ENCODE data around the gene ARL15.

The ARL15 gene

GRCh38 chr5:54212331-54212730, 98.0 kb downstream of the ARL15 start:
- no peak overlapping the region for H3K9ac ChIP-seq (ENCODE audit: low read length)
- peaks cover 6 to 20% of the 10 kb centered on the region in 2 experiments for H3K4me1 ChIP-seq (ENCODE audit: control insufficient read depth in 1 of 2, insufficient read depth in 2 of 2, low read length in 2 of 2)
- H3K27ac ChIP-seq (ENCODE audit: low read depth, low read length), result peak overlapping the region; percentile 61
- no peak overlapping the region for H4K91ac ChIP-seq (ENCODE audit: low read depth, low read length)
- peaks cover 16% of the 10 kb centered on the region for H3K79me1 ChIP-seq (ENCODE audit: low read length)
- H4K12ac ChIP-seq (ENCODE audit: low read depth, low read length), result no peak overlapping the region
- H2BK120ac ChIP-seq (ENCODE audit: insufficient read depth, low read length, poor library complexity), result no peak overlapping the region
- H3K27me3 ChIP-seq (ENCODE audit: insufficient read depth, low read length), result no peaks in the 10 kb centered on the region
- no peak overlapping the region for H3K23ac ChIP-seq (ENCODE audit: low read length)
- no peak overlapping the region for H2AFZ ChIP-seq (ENCODE audit: insufficient read depth, low read length, poor library complexity)
- WGBS (ENCODE audit: extremely low coverage, insufficient coverage, insufficient read length), result no CpG with 5 or more reads among the region's 1 CpG
- no peak overlapping the region for H2BK12ac ChIP-seq (ENCODE audit: low read length)
- no peak overlapping the region for H3K4ac ChIP-seq (ENCODE audit: low read depth, low read length)
- no peaks in the 10 kb centered on the region for H3K79me2 ChIP-seq (ENCODE audit: control insufficient read depth, insufficient read depth, low read length, poor library complexity)
- no peaks in the 10 kb centered on the region for H3K36me3 ChIP-seq (ENCODE audit: control insufficient read depth in 1 of 2, insufficient read depth in 2 of 2, low read length in 2 of 2)
- H4K8ac ChIP-seq (ENCODE audit: low read depth, low read length), result no peak overlapping the region
- no peak overlapping the region for H3K4me2 ChIP-seq (ENCODE audit: low read length)
- no peak overlapping the region for H2AK5ac ChIP-seq (ENCODE audit: low read length)
- no peak overlapping the region for H3K4me3 ChIP-seq (ENCODE audit: low read depth, low read length)
- H2BK5ac ChIP-seq (ENCODE audit: low read depth, low read length, poor library complexity), result no peak overlapping the region
- H3K18ac ChIP-seq (ENCODE audit: low read length), result no peak overlapping the region
- H3K14ac ChIP-seq (ENCODE audit: low read length), result no peak overlapping the region
- peak in 1 of 2 donors; percentile 23 for DNase-seq
- H3K9me3 ChIP-seq (ENCODE audit: insufficient read depth, low read depth, low read length), result no peaks in the 10 kb centered on the region

GRCh38 chr5:54211912-54212311, 98.5 kb downstream of the ARL15 start:
- H4K12ac ChIP-seq (ENCODE audit: low read depth, low read length), result no peak overlapping the region
- no peaks in the 10 kb centered on the region for H3K36me3 ChIP-seq (ENCODE audit: control insufficient read depth in 1 of 2, insufficient read depth in 2 of 2, low read length in 2 of 2)
- no peaks in the 10 kb centered on the region for H3K79me2 ChIP-seq (ENCODE audit: control insufficient read depth, insufficient read depth, low read length, poor library complexity)
- WGBS (ENCODE audit: extremely low coverage, insufficient coverage, insufficient read length), result no CpG with 5 or more reads among the region's 3 CpGs
- no peak overlapping the region for H3K4me2 ChIP-seq (ENCODE audit: low read length)
- no peak overlapping the region for H3K23ac ChIP-seq (ENCODE audit: low read length)
- no peak overlapping the region for H2AK5ac ChIP-seq (ENCODE audit: low read length)
- peak overlapping the region; percentile 39 for H2BK120ac ChIP-seq (ENCODE audit: insufficient read depth, low read length, poor library complexity)
- H2AFZ ChIP-seq (ENCODE audit: insufficient read depth, low read length, poor library complexity), result no peak overlapping the region
- H3K4ac ChIP-seq (ENCODE audit: low read depth, low read length), result no peak overlapping the region
- H3K4me1 ChIP-seq (ENCODE audit: control insufficient read depth in 1 of 2, insufficient read depth in 2 of 2, low read length in 2 of 2), result peaks cover 6 to 22% of the 10 kb centered on the region in 2 experiments
- no peak overlapping the region for H3K4me3 ChIP-seq (ENCODE audit: low read depth, low read length)
- peaks cover 16% of the 10 kb centered on the region for H3K79me1 ChIP-seq (ENCODE audit: low read length)
- H3K27ac ChIP-seq (ENCODE audit: low read depth, low read length), result peak overlapping the region; percentile 61
- no peak overlapping the region for H2BK5ac ChIP-seq (ENCODE audit: low read depth, low read length, poor library complexity)
- no peaks in the 10 kb centered on the region for H3K9me3 ChIP-seq (ENCODE audit: insufficient read depth, low read depth, low read length)
- H2BK12ac ChIP-seq (ENCODE audit: low read length), result peak overlapping the region; percentile 72
- H3K9ac ChIP-seq (ENCODE audit: low read length), result no peak overlapping the region
- peak; percentile 6 to 13 for DNase-seq
- no peak overlapping the region for H3K18ac ChIP-seq (ENCODE audit: low read length)
- no peaks in the 10 kb centered on the region for H3K27me3 ChIP-seq (ENCODE audit: insufficient read depth, low read length)
- H4K8ac ChIP-seq (ENCODE audit: low read depth, low read length), result no peak overlapping the region
- no peak overlapping the region for H3K14ac ChIP-seq (ENCODE audit: low read length)
- H4K91ac ChIP-seq (ENCODE audit: low read depth, low read length), result no peak overlapping the region

- Histone ChIP-seq H4K12ac (ENCODE audit: low read depth, low read length) (no peak overlapping the region), H3K4me1 (ENCODE audit: control insufficient read depth in 1 of 2, insufficient read depth in 2 of 2, low read length in 2 of 2) (peaks cover 0 to 13% of the 10 kb centered on the region in 2 experiments), H2AFZ (ENCODE audit: insufficient read depth, low read length, poor library complexity) (no peak overlapping the region), H2AK5ac (ENCODE audit: low read length) (no peak overlapping the region), H3K9ac (ENCODE audit: low read length) (no peak overlapping the region), H4K91ac (ENCODE audit: low read depth, low read length) (no peak overlapping the region), H3K9me3 (ENCODE audit: insufficient read depth, low read depth, low read length) (no peaks in the 10 kb centered on the region), H2BK5ac (ENCODE audit: low read depth, low read length, poor library complexity) (no peak overlapping the region), H2BK12ac (ENCODE audit: low read length) (no peak overlapping the region), H3K4ac (ENCODE audit: low read depth, low read length) (no peak overlapping the region), H3K36me3 (ENCODE audit: control insufficient read depth in 1 of 2, insufficient read depth in 2 of 2, low read length in 2 of 2) (no peaks in the 10 kb centered on the region), H3K4me3 (ENCODE audit: low read depth, low read length) (no peak overlapping the region), H3K14ac (ENCODE audit: low read length) (no peak overlapping the region), H3K79me2 (ENCODE audit: control insufficient read depth, insufficient read depth, low read length, poor library complexity) (no peaks in the 10 kb centered on the region), H3K27ac (ENCODE audit: low read depth, low read length) (peak overlapping the region; percentile 44), H3K79me1 (ENCODE audit: low read length) (peaks cover 4% of the 10 kb centered on the region), H3K27me3 (ENCODE audit: insufficient read depth, low read length) (no peaks in the 10 kb centered on the region), H3K23ac (ENCODE audit: low read length) (no peak overlapping the region), H2BK120ac (ENCODE audit: insufficient read depth, low read length, poor library complexity) (no peak overlapping the region), H4K8ac (ENCODE audit: low read depth, low read length) (no peak overlapping the region), H3K4me2 (ENCODE audit: low read length) (no peak overlapping the region), H3K18ac (ENCODE audit: low read length) (no peak overlapping the region)
- WGBS (ENCODE audit: extremely low coverage, insufficient coverage, insufficient read length), result no CpG with 5 or more reads among the region's 1 CpG
- DNase-seq, result no peak
Measured at GRCh38 chr5:54207566-54207965, 102.8 kb downstream of the ARL15 start.

- Histone ChIP-seq H3K4me3 (ENCODE audit: low read depth, low read length) (no peak overlapping the region), H2AFZ (ENCODE audit: insufficient read depth, low read length, poor library complexity) (no peak overlapping the region), H3K4ac (ENCODE audit: low read depth, low read length) (no peak overlapping the region), H3K18ac (ENCODE audit: low read length) (no peak overlapping the region), H3K27me3 (ENCODE audit: insufficient read depth, low read length) (no peaks in the 10 kb centered on the region), H3K4me1 (ENCODE audit: control insufficient read depth in 1 of 2, insufficient read depth in 2 of 2, low read length in 2 of 2) (peaks cover 0 to 8% of the 10 kb centered on the region in 2 experiments), H3K36me3 (ENCODE audit: control insufficient read depth in 1 of 2, insufficient read depth in 2 of 2, low read length in 2 of 2) (no peaks in the 10 kb centered on the region), H3K4me2 (ENCODE audit: low read length) (no peak overlapping the region), H4K91ac (ENCODE audit: low read depth, low read length) (no peak overlapping the region), H2BK5ac (ENCODE audit: low read depth, low read length, poor library complexity) (no peak overlapping the region), H3K14ac (ENCODE audit: low read length) (no peak overlapping the region), H3K27ac (ENCODE audit: low read depth, low read length) (no peak overlapping the region), H2AK5ac (ENCODE audit: low read length) (no peak overlapping the region), H3K9ac (ENCODE audit: low read length) (no peak overlapping the region), H2BK12ac (ENCODE audit: low read length) (no peak overlapping the region), H4K12ac (ENCODE audit: low read depth, low read length) (no peak overlapping the region), H3K9me3 (ENCODE audit: insufficient read depth, low read depth, low read length) (no peaks in the 10 kb centered on the region), H4K8ac (ENCODE audit: low read depth, low read length) (no peak overlapping the region), H3K79me2 (ENCODE audit: control insufficient read depth, insufficient read depth, low read length, poor library complexity) (no peaks in the 10 kb centered on the region), H3K79me1 (ENCODE audit: low read length) (peaks cover 2% of the 10 kb centered on the region), H2BK120ac (ENCODE audit: insufficient read depth, low read length, poor library complexity) (no peak overlapping the region), H3K23ac (ENCODE audit: low read length) (no peak overlapping the region)
- WGBS (ENCODE audit: extremely low coverage, insufficient coverage, insufficient read length), result no CpG with 5 or more reads among the region's 7 CpGs
- DNase-seq, result no peak
Measured at GRCh38 chr5:54206580-54207229, 103.7 kb downstream of the ARL15 start.

Measured in trophoblast cell (in vitro differentiated cells and primary cell).